Small intestine (tissue), 16 donors: ENCODE data around the gene TJAP1. TPM values are rescaled to one million over a fixed set of nuclear protein-coding genes. Genes with fewer than 3 reads are reported as not detected.

Experiments
- DNase-seq, 2 donors: peaks; one replicate each; pipeline versions ENCODE4 v3.0.0 to v3.0.0-alpha.2; 2013
- FAIRE-seq: peaks from 2 replicates; lab custom pipeline; 2012; peaks lifted over from hg19 to GRCh38; lab: Jason Lieb, UNC
- H3K27ac ChIP-seq, 3 donors: one replicate each; pipeline ENCODE4 v1.5.1; 2013; ENCODE audit warnings: low read length in 2 of 3, mild to moderate bottlenecking in 2 of 3, control low read depth in 1 of 3, inconsistent platforms in 1 of 3, low read depth in 1 of 3, moderate library complexity in 1 of 3
- H3K27me3 ChIP-seq, 3 donors: one replicate each; pipeline ENCODE4 v1.6.1; 2013; ENCODE audit warnings: low read length in 3 of 3, inconsistent platforms in 1 of 3; ENCODE audit not compliant: control insufficient read depth in 3 of 3, insufficient read depth in 3 of 3
- H3K36me3 ChIP-seq, 3 donors: one replicate each; pipeline ENCODE4 v1.6.1; 2013; ENCODE audit warnings: low read length in 3 of 3, inconsistent platforms in 1 of 3, low read depth in 1 of 3, mild to moderate bottlenecking in 1 of 3, moderate library complexity in 1 of 3; ENCODE audit not compliant: control insufficient read depth in 3 of 3, insufficient read depth in 2 of 3
- H3K4me1 ChIP-seq, 3 donors: one replicate each; pipeline ENCODE4 v1.6.1; 2013; ENCODE audit warnings: low read length in 2 of 3, inconsistent platforms in 1 of 3, low read depth in 1 of 3, mild to moderate bottlenecking in 1 of 3, moderate library complexity in 1 of 3; ENCODE audit not compliant: control insufficient read depth in 3 of 3, insufficient read depth in 2 of 3
- H3K4me3 ChIP-seq, 3 donors: one replicate each; pipeline ENCODE4 v1.5.1; 2013; ENCODE audit warnings: low read length in 3 of 3, control low read depth in 1 of 3, inconsistent platforms in 1 of 3, low read depth in 1 of 3, mild to moderate bottlenecking in 1 of 3, moderate library complexity in 1 of 3
- H3K9me3 ChIP-seq, 2 donors: one replicate each; pipeline ENCODE4 v1.6.1; 2013; ENCODE audit warnings: low read depth in 1 of 2, low read length in 1 of 2; ENCODE audit not compliant: control insufficient read depth in 2 of 2, insufficient read depth in 1 of 2
- WGBS, 3 donors: extraction: QIAGEN DNeasy Blood & Tissue Kit; methylation state at CpG; one replicate each; pipeline ENCODE4 v1.1.7; 2013; 5-methylcytosine and 5-hydroxymethylcytosine counted together
- long read RNA-seq, 10 donors: transcript quantifications; one replicate each; lab custom pipeline, GENCODE V29; 2026
- polyA plus RNA-seq, 4 donors: library from polyadenylated mRNA; stranded (reverse) in 3 of 4; unstranded in 1 of 4; fragments of 200-250 nt in 3 of 4; fragments of 120-200 nt in 1 of 4; gene quantifications; one replicate each; pipeline versions ENCODE4 v1.2.1 to v1.2.3, GENCODE V29; 2013
- donor health status: healthy with polysubstance abuse.
- donor health status: control.
- donor health status: control.
- donor health status: Bipolar disorder and iron deficiency.
- donor health status: healthy.

Gene TJAP1, protein sequence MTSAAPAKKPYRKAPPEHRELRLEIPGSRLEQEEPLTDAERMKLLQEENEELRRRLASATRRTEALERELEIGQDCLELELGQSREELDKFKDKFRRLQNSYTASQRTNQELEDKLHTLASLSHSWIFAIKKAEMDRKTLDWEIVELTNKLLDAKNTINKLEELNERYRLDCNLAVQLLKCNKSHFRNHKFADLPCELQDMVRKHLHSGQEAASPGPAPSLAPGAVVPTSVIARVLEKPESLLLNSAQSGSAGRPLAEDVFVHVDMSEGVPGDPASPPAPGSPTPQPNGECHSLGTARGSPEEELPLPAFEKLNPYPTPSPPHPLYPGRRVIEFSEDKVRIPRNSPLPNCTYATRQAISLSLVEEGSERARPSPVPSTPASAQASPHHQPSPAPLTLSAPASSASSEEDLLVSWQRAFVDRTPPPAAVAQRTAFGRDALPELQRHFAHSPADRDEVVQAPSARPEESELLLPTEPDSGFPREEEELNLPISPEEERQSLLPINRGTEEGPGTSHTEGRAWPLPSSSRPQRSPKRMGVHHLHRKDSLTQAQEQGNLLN
- polyA plus RNA-seq, result 10 to 100 TPM; 17.2 to 34.5 (median 29.8) TPM
- long read RNA-seq, donor 1, partial matches to known transcripts, result 0 of 3 reads
- long read RNA-seq, donor 1, other reads (novel, unspliced or antisense), result 0 of 3 reads
- long read RNA-seq, donor 2, partial matches to known transcripts, result 0 of 1 reads
- long read RNA-seq, donor 2, other reads (novel, unspliced or antisense), result 0 of 1 reads
- long read RNA-seq, donor 3, partial matches to known transcripts, result 33 of 33 reads
- long read RNA-seq, donor 3, other reads (novel, unspliced or antisense), result 0 of 33 reads
- long read RNA-seq, donor 4, result 0 reads
- long read RNA-seq, donor 5, partial matches to known transcripts, result 0 of 1 reads
- long read RNA-seq, donor 5, other reads (novel, unspliced or antisense), result 0 of 1 reads
- long read RNA-seq, donor 6, result 0 reads
- long read RNA-seq, donor 7, partial matches to known transcripts, result 0 of 3 reads
- long read RNA-seq, donor 7, other reads (novel, unspliced or antisense), result 0 of 3 reads
- long read RNA-seq, donor 8, result 0 reads
- long read RNA-seq, donor 9, result 0 reads
- long read RNA-seq, donor 10, partial matches to known transcripts, result 0 of 5 reads
- long read RNA-seq, donor 10, other reads (novel, unspliced or antisense), result 0 of 5 reads

DNA sequence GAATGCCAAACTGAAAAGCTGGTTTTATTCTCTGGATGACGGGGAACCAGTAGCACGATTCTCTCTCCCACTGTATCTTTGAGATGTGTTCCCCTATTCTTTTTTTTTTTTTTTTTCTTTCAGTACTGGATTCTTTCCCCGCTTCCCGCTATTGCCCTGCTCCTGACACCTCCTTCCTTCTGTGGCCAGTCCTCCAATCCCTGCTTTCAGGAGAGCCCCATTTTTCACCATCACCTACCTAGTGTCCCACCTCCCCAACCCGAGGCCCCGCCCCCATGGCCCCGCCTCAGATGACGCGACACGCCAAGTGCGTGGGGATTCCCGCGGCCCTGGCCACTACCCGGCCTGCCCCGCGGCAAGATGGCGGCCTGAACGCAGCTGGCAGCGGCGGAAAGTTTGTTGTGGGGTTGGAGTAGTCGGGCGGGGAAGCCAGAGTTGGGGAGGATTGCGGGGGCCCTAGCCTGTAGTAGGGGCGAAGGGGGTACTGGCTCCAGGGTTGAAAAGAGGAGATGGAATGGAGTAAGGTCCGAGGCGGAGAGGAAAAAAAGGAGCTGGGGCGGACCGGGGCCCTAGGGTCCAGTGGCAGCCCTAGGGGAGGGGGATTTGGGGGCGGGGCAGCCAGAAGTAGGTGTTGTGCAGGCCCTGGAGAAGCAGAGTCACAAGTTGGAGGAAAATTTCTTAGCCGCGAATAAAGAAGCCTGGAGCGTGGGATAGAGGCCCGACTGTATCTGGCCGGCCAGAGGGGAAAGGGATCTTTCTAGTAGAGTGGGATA, at the start of gene TJAP1:
TSS of gene TJAP1 (plus strand) at position 336 of the 773 bp plus-strand sequence. CDS start 21,432 bp downstream, outside the sequence.
- Histone ChIP-seq H3K4me1 (peaks cover 0 to 25% (median 10%) of the 10 kb centered on the region in 3 donors), H3K9me3 (no peaks in the 10 kb centered on the region), H3K4me3 (peak within 1 kb of the TSS; percentile 53 to 86 (median 83)), H3K27ac (peak within 1 kb of the TSS; percentile 14 to 82 (median 60)), H3K36me3 (peaks cover 0 to 3% (median 0%) of the 10 kb centered on the region in 3 donors), H3K27me3 (no peaks in the 10 kb centered on the region)
- FAIRE-seq (no peak), DNase-seq (peak; percentile 88 to 95)
- WGBS, 3 donors, result 1% methylated on average over 30 to 34 of the region's 34 CpGs

DNA sequence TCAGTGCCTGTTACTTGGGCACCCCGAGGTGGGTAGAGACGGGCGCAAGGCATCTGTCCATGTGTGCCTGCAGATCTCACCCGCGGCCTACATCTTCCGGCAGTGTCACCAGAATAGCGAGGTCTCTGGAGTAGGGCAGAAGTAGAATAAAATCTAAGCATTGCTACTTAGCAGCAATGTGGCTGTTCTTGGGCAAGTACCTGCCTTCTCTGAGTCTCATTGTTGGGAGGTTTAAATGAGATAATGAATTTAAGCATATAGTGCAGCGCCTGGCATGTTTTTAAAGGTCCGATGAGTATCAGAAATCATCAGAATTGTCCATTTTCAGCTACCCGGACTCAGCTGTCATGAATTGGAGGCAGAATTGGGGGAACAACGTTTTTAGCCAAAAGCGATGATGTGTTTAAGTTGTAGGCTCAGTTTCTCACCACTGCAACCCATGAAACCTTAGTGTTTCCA, 49.2 kb upstream of the TJAP1 start:
- FAIRE-seq, result no peak
- 7 to 15% (median 12%) methylated on average over 12 of the region's 12 CpGs for WGBS, 3 donors

DNA sequence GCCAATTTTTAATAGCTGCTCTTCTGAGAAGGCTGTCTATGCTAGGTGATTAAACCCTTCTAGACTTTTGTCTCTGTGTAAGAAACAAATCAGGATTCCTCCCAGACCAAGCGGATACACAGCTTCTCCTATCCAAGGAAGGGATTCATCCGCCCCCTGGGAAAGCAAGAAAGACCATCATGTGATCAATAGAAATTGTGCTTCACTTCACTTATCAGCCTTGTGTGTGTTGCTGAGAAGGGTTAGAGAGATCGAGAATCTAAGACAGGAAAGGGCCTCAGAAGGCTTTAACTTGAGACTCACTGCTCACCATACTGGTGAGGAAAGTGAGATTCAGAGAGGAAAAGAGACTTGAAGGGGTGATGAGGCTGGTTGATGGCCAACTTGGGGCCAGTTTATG, 48.5 kb upstream of the TJAP1 start:
- H3K4me3 ChIP-seq, result peak overlapping the region in 1 of 3 donors; percentile 89
- peaks cover 0 to 34% (median 2%) of the 10 kb centered on the region in 3 donors for H3K36me3 ChIP-seq
- no peak overlapping the region for H3K27ac ChIP-seq
- DNase-seq (no peak), FAIRE-seq (no peak)
- 87 to 94% (median 88%) methylated on average over 3 of the region's 3 CpGs for WGBS, 3 donors
- no peaks in the 10 kb centered on the region for H3K27me3 ChIP-seq
- H3K4me1 ChIP-seq, result peaks cover 0 to 15% (median 5%) of the 10 kb centered on the region in 3 donors
- H3K9me3 ChIP-seq, result no peaks in the 10 kb centered on the region

More for the DNA sequence above, 49.2 kb upstream of the TJAP1 start:
- Histone ChIP-seq H3K9me3 (no peaks in the 10 kb centered on the region), H3K4me3 (peak overlapping the region; percentile 69 to 92 (median 89)), H3K36me3 (peaks cover 0 to 28% (median 2%) of the 10 kb centered on the region in 3 donors), H3K27me3 (no peaks in the 10 kb centered on the region), H3K4me1 (peaks cover 0 to 15% (median 5%) of the 10 kb centered on the region in 3 donors), H3K27ac (peak overlapping the region; percentile 90 to 96 (median 95))
- DNase-seq, result no peak

DNA sequence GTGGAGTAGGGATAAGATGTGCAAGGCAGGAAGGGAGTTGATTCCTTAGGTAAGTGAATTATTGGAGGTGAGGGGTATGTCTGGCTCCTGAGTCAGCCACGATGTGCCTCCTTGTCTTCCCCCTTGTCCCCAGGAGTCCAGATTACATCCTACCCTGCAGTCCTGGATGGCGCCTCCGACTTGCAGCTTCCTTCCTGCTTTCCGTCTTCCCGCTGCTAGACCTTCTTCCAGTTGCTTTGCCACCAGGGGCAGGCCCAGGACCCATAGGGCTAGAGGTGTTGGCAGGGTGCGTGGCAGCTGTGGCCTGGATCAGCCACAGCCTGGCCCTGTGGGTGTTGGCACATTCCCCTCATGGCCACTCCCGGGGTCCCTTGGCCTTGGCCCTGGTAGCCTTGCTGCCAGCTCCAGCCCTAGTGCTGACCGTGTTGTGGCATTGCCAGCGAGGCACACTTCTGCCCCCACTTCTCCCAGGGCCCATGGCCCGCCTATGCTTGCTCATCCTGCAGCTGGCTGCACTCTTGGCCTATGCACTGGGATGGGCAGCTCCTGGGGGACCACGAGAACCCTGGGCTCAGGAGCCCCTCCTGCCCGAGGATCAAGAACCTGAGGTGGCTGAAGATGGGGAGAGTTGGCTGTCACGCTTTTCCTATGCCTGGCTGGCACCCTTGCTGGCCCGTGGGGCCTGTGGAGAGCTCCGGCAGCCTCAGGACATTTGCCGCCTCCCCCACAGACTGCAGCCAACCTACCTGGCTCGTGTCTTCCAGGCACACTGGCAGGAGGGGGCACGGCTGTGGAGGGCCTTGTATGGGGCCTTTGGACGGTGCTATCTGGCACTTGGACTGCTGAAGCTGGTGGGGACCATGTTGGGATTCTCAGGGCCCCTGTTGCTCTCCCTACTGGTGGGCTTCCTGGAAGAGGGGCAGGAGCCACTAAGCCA, 45.1 kb upstream of the TJAP1 start:
- no peaks in the 10 kb centered on the region for H3K9me3 ChIP-seq
- no peaks in the 10 kb centered on the region for H3K27me3 ChIP-seq
- H3K4me3 ChIP-seq, result no peak overlapping the region
- FAIRE-seq (no peak), DNase-seq (no peak)
- 92 to 93% (median 93%) methylated on average over 18 to 19 of the region's 19 CpGs for WGBS, 3 donors
- H3K36me3 ChIP-seq, result peaks cover 0 to 53% (median 4%) of the 10 kb centered on the region in 3 donors
- peaks cover 0 to 26% (median 10%) of the 10 kb centered on the region in 3 donors for H3K4me1 ChIP-seq
- no peak overlapping the region for H3K27ac ChIP-seq

DNA sequence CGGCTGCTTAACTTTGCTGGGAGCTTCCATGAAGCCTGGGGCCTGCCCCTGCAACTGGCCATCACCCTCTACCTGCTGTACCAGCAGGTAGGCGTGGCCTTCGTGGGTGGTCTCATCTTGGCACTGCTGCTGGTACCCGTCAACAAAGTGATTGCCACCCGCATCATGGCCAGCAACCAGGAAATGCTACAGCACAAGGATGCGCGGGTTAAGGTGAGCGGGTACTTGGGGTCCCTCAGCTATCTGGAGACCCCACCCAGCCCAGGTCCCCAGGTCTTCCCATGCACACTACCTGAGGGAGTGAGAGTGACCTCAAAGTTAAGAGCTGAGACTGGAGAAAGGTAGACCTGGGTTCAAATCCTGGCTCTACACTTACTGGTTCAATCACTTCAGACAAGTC, 44.2 kb upstream of the TJAP1 start:
- peaks cover 0 to 35% (median 10%) of the 10 kb centered on the region in 3 donors for H3K4me1 ChIP-seq
- no peak for FAIRE-seq
- WGBS, 3 donors, result 78 to 94% (median 87%) methylated on average over 8 of the region's 8 CpGs
- H3K27me3 ChIP-seq, result no peaks in the 10 kb centered on the region
- DNase-seq, result no peak
- peaks cover 0 to 59% (median 4%) of the 10 kb centered on the region in 3 donors for H3K36me3 ChIP-seq
- no peak overlapping the region for H3K4me3 ChIP-seq
- H3K27ac ChIP-seq, result no peak overlapping the region
- H3K9me3 ChIP-seq, result no peaks in the 10 kb centered on the region

DNA sequence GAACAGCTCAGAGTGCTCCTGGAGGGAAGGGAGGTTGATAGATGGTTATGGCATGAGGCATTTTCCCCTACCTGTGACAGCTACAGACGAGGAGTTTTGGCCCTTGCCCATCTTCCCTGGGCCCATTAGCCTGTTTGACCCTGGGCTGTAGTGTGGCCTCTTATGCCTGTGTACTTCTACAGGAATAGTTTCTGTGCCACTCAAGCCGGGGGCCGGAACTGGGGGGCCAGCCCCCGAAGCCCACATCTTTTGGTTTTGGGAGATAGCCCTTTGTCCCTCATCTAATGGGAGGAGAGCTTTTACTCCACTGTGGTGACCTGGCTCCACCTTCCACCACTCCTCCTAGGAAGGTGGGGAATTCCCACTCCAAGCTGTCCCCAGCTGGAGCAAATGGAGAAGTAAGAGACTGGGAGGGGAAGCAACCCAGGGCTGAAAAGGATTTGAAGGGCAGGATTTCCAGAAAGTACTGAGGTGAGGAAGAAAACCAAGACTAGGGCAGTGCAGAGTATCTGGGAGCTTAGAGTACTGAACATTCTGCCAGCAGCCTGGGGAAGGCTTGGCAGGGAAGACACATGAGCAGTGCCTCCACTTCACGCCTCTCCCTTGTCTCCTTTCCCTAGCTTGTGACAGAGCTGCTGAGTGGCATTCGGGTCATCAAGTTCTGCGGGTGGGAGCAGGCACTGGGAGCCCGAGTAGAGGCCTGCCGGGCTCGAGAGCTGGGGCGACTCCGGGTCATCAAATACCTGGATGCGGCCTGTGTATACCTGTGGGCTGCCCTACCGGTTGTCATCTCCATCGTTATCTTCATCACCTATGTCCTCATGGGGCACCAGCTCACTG, 43.1 kb upstream of the TJAP1 start:
- FAIRE-seq (no peak), DNase-seq (no peak)
- Histone ChIP-seq H3K4me3 (no peak overlapping the region), H3K27ac (no peak overlapping the region), H3K27me3 (no peaks in the 10 kb centered on the region), H3K9me3 (no peaks in the 10 kb centered on the region), H3K36me3 (peaks cover 0 to 67% (median 4%) of the 10 kb centered on the region in 3 donors), H3K4me1 (peaks cover 0 to 36% (median 5%) of the 10 kb centered on the region in 3 donors)
- 88 to 89% (median 89%) methylated on average over 15 of the region's 15 CpGs for WGBS, 3 donors
